ENCODE results near the gene SOX5.

- TF ChIP-seq FOXM1 (IDR thresholded peaks at IDR 0.05; ENCODE audit: borderline replicate concordance), result no peak
- TF ChIP-seq SP1 (IDR thresholded peaks at IDR 0.05), result no peak
- TF ChIP-seq SUZ12 (IDR thresholded peaks at IDR 0.05), result no peak
- TF ChIP-seq TARDBP (IDR thresholded peaks at IDR 0.05), result no peak
- no peak for TF ChIP-seq LEF1 (IDR thresholded peaks at IDR 0.05; ENCODE audit: borderline replicate concordance)
- no peak for TF ChIP-seq ARNT (IDR thresholded peaks at IDR 0.05)
- no peak for TF ChIP-seq BHLHE40 (IDR thresholded peaks at IDR 0.05; ENCODE audit: borderline replicate concordance)
- no peak for TF ChIP-seq ZNF384 (IDR thresholded peaks at IDR 0.05)
Observed at GRCh38 chr12:23528316-23528715, 421.2 kb downstream of the SOX5 start.
